Measurements from ENCODE around the gene USP31. TPM values are rescaled to one million over a fixed set of nuclear protein-coding genes. Genes with fewer than 3 reads are reported as not detected.

The USP31 gene, protein sequence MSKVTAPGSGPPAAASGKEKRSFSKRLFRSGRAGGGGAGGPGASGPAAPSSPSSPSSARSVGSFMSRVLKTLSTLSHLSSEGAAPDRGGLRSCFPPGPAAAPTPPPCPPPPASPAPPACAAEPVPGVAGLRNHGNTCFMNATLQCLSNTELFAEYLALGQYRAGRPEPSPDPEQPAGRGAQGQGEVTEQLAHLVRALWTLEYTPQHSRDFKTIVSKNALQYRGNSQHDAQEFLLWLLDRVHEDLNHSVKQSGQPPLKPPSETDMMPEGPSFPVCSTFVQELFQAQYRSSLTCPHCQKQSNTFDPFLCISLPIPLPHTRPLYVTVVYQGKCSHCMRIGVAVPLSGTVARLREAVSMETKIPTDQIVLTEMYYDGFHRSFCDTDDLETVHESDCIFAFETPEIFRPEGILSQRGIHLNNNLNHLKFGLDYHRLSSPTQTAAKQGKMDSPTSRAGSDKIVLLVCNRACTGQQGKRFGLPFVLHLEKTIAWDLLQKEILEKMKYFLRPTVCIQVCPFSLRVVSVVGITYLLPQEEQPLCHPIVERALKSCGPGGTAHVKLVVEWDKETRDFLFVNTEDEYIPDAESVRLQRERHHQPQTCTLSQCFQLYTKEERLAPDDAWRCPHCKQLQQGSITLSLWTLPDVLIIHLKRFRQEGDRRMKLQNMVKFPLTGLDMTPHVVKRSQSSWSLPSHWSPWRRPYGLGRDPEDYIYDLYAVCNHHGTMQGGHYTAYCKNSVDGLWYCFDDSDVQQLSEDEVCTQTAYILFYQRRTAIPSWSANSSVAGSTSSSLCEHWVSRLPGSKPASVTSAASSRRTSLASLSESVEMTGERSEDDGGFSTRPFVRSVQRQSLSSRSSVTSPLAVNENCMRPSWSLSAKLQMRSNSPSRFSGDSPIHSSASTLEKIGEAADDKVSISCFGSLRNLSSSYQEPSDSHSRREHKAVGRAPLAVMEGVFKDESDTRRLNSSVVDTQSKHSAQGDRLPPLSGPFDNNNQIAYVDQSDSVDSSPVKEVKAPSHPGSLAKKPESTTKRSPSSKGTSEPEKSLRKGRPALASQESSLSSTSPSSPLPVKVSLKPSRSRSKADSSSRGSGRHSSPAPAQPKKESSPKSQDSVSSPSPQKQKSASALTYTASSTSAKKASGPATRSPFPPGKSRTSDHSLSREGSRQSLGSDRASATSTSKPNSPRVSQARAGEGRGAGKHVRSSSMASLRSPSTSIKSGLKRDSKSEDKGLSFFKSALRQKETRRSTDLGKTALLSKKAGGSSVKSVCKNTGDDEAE (N-terminal part only)
- 10.1 TPM for total RNA-seq

DNA sequence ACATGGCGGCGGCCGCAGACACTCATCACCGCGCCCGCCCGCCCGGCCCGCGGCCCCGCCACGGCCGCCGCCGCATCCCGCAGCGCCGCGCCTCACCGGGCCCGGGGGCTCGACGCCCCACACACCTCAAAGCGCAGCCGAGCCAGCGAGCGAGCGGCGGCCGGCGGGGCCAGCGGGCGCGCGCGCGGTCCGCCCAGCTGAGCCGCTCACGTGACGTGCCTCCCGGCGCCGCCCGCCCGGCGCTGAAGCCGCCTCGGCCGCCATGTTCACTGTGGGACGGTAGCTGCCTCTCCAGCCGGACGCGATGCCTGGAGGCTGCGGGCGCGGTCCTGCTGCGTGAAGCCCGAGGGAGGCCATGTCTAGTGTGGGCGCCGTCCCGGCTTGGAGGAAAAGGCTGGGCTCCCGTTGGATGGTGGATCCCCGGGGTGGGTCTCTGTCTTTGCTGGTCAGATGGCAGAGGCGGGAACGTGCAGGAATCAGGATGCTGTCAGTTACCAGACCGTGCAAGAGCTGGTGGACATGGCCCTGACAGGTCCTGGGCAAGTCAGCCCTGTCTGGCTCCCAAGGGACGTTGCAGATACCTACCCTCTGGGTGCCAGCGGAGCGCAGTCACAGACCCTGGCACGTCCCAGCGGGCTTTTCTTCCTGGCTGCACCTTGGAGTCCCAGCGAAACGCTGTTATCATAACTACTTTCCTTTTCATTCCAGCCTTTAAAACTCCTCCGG is at the start of gene USP31:
TSS of gene USP31 (minus strand) at position 186 of the 726 bp plus-strand sequence. CDS start at position 4, 182 bp downstream.
- ATAC-seq (peak; percentile 93), DNase-seq (ENCODE audit: low spot score) (peak; percentile 97)

DNA sequence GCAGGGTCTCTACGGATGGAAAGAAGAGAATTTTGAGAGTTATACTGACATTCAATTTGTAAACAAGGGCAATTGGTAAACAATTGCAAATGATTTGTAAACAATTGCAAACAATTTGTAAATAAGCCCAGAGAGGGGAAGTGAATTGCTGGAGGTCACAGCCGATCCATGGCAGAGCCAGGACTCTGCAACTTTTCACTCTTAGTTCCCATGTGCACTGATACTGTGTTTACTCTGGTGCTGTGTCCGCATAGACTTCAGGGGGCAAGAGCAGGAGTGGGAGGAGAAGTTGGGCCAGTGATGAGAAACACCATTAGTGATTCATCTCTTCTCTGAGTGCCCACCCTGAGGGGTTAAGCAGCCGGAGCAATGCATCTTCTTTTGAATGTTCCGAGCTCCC is 47.3 kb upstream of the USP31 start:
- no peak for DNase-seq (ENCODE audit: low spot score)
- no peak for ATAC-seq

DNA sequence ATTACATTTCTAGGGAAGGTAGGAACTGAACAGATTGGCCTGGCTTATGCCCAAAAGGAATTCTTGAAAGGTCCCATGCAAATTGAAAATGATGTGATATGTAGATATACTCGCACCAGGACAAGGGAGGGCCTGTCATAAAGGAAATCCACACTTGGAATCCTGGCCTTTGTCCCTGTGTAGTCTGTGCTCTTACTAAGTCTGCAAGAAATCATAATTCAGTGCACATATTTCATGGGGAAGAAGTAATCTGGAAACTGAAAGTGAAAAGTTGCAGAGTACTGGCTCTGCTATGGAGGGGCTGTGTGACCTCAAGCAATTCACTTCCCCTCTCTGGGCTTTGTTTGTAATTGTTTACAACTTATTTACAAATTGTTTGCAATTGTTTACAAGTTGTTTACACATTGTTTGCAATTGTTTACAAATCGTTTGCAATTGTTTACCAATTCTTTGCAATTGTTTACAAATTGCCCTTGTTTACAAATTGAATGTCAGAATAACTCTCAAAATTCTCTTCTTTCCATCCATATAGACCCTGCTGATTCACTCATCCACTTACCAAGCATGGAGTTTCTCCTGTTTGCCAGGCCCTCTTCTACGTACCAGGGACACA is 46.2 kb upstream of the USP31 start:
- DNase-seq (ENCODE audit: low spot score) = no peak

DNA sequence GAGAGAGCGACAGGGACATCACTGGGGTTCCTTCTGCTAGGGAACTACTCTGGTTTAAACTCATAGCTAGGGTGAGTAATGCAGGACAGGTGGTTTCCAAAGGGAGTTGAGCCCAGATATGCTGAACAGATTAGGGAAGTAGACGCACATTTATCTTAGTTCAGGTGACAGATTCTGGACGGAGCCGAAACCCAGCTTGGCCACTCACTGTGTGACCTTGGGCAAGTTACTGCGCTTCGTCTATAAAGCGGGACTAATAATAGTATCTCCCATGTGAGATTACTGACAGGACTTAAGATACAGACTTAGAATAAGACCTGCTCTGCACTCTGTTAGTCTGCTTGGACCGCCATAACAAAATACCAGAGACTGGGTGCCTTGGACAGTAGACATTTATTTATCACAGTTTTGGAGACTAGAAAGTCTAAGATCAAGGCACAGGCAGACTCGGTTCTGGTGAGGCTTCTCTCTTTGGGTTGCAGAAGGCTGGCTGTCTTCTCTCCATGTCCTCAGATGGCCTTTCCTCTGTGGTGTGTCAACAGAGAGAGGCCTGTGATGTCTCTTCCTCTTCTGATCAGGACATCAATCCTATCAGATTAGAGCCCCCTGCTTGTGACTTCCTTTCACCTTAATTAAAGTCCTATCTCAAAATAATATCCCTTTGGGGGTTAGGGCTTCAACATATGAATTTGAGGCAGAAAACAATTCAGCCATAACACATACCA is 45.4 kb upstream of the USP31 start:
- ATAC-seq (no peak), DNase-seq (ENCODE audit: low spot score) (no peak)

More for the DNA sequence above, 46.2 kb upstream of the USP31 start:
- ATAC-seq = peak; percentile 34

DNA sequence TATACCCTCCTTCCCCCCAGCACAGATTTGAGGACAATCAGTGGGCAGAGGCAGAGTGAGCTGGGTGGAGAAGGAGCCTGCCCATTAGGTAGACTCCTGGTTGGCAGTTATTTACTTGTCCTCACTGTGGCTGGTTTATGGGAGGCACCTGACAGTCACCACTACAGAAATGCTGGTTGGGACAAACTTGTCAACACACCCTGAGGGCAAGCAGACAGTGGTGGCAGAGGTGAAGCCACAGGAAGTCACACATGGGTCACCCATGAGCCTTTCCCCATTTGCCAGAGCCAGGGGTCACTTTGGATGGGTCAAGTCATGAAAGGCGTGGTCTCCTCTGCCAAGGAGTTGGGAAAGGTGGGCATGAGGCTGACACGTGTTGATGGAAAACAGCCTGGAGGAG is 39.7 kb upstream of the USP31 start:
- ATAC-seq (no peak), DNase-seq (ENCODE audit: low spot score) (no peak)

DNA sequence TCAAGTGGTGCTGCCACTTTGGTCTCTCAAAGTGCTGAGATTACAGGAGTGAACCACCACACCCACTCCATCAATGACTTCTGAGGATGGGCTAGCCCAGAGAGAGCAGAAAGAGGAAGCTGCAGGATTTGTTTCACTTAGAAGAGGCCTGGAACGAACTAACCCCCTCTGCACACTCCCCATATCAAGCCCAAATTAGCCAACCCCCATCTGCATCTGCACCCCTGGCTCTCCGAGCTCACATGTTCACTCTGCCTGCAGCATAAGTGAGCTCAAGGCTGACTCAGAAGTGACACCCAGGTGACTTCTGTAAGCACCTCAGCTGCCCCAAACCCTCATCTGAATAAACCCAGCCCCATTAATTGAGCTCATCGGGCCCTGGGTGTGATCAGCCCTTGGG is 38.1 kb upstream of the USP31 start:
- DNase-seq (ENCODE audit: low spot score) (no peak), ATAC-seq (no peak)

DNA sequence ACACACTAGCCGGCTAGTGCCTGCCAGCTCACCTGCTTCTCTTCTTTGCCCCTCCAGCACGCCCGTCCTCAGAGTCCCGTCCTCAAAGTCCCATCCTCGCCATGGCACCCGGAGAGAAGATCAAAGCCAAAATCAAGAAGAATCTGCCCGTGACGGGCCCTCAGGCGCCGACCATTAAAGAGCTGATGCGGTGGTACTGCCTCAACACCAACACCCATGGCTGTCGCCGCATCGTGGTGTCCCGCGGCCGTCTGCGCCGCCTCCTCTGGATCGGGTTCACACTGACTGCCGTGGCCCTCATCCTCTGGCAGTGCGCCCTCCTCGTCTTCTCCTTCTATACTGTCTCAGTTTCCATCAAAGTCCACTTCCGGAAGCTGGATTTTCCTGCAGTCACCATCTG is 36.9 kb upstream of the USP31 start:
- no peak for ATAC-seq
- DNase-seq (ENCODE audit: low spot score) = no peak

DNA sequence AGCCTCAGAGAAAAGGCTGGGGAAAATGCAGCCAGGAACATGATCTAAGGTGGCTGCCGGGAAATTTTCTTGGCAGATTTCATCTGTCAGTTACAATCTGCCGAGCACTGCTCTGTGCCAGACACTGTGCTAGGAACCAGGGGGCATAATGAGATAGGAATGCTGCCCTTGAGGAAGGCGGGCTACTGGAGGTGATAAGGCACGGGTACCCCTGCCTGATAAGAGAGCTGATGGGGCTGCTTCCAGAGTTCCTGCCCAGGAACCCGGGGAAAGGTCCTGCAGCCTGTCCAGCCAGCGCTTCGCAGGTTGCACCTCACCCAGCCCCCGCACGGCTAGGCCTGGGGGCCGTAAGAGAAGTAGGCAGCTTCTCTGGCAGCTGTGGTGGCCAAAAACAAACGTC is 36.4 kb upstream of the USP31 start:
- no peak for DNase-seq (ENCODE audit: low spot score)
- no peak for ATAC-seq

DNA sequence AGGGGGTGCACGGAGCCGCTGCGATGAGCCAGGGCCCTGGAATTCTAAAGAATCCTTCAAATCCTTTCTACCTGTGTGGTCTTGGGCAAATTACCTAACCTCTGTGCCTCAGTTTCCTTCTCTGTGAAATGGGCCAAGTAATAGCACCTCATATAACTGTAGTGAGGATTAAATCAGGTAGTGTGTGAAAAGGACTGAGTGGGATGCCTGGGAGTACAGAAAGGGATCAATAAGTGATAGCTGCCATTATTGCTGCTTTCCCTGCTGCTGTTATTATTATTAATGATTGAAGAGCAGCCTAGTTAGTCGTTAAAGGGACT is 34.3 kb upstream of the USP31 start:
- no peak for DNase-seq (ENCODE audit: low spot score)
- ATAC-seq = no peak

DNA sequence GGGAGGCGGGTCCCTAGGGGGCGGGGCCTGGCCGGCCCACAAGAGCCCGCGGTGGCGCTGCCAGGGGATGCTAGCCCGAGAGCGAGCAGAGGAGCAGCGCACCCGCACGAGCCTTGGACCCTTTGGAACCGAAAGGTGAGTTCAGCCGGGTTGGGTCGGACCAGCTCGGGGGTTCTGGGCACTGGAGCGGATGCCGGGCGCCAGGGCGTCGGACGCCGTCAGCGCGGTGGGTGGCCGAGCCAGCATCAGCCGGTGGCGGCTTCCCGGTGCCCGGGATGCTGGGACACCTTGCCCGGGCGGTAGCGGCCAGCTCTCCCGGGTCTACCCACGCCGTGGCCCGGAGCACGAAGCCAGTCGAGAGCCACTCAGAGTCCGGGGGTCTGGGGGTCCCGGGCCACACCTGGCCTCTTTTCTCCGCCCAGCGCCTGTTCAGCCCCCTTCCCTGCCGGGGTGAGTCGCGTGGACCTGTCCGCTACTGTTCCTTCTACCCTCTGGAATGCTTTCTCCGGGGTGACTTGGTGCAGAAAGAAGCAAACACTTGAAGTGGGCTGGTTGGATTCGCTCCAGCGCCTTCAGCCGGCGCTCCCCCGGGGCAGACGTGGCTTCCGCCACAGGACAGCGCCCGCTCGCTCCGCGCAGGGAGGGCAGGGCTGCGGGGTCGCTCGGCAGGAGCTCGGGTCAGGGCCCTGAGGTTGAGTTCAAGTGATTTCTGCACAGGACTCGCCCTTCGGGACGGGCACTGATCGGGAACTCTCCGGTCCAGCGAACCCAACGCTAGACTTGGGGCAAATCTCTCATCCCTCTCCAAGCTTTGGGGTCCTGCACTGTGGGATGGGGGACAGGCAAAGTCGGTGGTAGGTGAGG is 33.7 kb upstream of the USP31 start, which contains the start of gene SCNN1G:
TSS of gene SCNN1G (plus strand) at position 67 of the 864 bp plus-strand sequence. CDS start 3,527 bp downstream, outside the sequence.
- ATAC-seq (peak; percentile 48), DNase-seq (ENCODE audit: low spot score) (no peak)

DNA sequence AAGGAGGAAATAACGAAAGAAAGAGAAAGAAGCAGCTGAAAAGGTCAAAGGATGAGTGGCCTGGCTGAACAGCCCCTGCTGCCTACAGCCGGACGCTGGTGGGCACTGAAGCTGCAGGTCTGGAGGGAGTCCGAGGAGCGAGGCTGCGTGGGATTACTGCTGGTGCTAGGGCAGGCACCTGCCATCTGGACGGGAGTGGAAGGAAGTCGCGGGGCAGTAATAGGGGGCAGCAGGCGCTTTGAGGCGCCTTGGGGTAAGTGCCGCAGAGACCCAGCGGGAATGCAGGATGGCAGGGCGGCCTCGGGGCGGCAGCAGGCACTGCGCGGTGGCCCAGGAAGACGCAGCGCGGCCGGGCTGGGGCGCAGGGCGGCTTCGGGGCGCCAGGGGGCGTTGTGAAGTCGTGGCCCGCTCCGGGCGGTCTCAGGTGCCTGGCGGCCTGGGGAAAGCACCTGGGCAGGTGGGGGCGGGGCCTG is 33.0 kb upstream of the USP31 start:
- peak; percentile 60 for DNase-seq (ENCODE audit: low spot score)

DNA sequence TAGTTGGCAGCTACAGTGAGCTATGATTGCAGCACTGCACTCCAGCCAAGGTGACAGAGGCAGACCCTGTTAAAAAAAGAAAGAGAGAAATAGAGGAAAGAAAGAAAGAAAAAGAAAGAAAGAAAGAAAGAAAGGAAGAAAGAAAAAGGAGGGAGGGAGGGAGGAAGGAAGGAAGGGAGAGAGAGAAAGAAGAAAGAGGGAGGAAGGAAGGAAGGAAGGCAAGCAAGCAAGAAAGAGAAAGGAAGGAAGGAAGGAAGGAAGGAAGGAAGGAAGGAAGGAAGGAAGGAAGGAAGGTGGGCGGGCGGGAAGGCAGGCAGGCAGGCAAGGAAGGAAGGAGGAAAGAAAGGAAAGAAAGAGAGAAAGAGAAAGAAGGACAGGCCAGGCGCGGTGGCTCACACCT is 32.3 kb upstream of the USP31 start:
- ATAC-seq (no peak), DNase-seq (ENCODE audit: low spot score) (no peak)

More for the DNA sequence above, 33.0 kb upstream of the USP31 start:
- ATAC-seq = peak; percentile 97

DNA sequence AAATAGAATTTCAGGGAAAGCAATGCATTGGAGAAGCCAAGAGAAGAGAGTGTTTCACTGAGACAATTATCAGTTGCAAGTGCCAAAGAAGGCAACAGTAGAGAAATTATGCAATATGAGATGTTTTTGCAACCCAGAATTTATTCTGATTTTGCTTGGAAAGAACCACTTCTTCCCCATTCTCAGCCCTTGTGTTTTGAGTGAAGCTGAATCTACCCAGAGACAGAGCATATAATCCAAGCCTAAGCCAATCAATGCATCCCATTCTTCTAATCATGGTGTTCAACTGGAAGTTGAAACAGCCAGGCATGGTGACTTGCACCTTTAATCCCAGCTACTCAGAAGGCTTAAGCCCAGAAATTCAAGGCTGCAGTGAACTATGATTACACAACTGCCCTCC is 26.4 kb upstream of the USP31 start:
- DNase-seq (ENCODE audit: low spot score) (no peak), ATAC-seq (no peak)

DNA sequence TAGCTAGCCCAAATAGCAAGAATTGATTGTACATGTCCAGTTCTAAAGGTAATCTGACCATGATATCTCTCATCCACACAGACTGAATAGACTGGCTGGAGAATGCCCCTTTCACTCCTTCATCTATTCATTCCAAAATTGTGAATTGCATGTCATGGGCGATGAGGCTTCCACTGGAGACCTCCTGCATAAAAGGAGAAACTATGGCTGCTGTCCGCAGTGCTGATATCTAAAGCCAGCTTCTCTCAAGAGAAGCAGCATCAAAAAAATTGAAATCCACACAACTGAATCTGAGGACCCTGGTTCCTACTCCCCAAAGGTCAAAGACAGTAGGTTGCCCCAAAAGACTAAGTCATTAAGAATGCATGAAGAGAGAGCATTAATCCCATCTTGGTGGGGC is 25.4 kb upstream of the USP31 start:
- ATAC-seq (no peak), DNase-seq (ENCODE audit: low spot score) (no peak)

DNA sequence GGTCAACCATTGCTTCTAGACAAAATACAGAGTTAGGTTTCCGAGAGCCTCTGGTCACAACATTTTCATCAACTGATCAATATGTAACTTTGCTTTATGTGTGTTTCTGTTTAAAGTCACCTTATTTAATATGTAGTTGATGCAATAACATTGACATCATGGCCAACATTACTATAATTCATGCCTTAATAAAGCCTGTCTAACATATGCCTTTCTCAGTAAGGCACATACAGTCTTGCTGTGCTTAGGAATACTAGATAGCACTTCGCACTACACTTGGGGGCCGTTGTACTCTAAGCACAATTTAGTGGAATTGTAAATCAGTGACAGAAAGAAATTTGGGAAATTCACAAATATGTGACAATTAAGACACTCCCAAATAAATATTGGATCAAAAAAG is 23.7 kb upstream of the USP31 start:
- ATAC-seq (no peak), DNase-seq (ENCODE audit: low spot score) (no peak)

DNA sequence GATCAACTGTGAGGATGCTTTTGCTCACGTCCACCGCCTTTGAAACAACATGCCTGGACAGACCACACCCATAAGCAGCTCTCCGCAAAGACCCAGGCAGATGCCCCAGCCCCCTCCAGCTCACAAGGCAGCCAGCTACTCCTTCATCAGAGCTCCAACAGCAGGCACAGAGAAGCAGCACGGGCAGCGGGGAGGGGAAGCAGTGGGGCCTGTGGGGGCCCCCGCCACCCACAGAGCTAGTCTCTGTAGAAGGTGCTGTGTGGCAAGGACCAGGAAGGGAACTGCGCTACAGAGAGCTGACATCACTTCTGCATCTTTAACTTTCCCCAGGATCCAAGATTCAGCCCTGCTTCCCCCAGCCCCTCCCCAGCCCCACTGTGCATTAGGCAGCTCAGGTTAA is 23.3 kb upstream of the USP31 start:
- DNase-seq (ENCODE audit: low spot score) (no peak), ATAC-seq (no peak)

DNA sequence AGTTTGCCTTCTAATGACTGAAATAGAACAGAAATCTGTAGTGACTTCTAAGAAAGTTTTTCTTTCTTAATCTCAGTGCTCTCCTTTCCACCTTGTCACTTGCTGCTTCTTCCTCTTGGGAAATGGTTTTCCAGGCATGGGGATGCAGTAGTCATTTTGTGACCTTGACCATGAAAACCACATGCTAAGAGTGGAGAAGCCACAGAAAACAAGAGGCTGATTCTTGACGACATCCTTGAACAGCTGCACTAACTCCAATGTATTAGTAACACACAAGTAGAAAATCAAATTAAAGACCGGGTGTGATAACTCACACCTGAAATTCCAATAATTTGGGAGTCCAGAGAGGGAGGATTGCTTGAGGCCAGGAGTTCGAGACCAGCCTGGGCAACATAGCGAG is 15.5 kb upstream of the USP31 start:
- DNase-seq (ENCODE audit: low spot score) = no peak
- ATAC-seq = no peak

DNA sequence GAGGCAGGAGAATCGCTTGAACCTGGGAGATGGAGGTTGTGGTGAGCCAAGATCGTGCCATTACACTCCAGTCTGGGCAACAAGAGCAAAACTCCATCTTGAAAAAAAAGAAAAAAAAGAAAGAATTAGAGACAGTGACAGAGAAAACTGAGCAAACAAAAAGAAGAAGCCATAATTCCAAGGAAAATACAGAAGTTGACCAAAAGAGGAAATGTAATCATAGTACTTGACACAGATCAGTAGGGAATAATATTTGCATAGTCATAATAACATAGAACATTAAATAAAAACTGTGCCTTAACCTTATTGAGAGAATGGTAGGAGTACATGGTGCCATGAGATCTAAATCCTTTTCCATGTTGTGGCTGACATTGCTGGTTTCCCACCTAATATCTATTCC is 14.7 kb upstream of the USP31 start:
- ATAC-seq = no peak

More for the DNA sequence above, 14.7 kb upstream of the USP31 start:
- no peak for DNase-seq (ENCODE audit: low spot score)
